Fibroblast of the aortic adventitia (primary cell): Measurements from ENCODE around the gene STC2. TPM values are rescaled to one million over a fixed set of nuclear protein-coding genes. Genes with fewer than 3 reads are reported as not detected.

Experiments
- DNase-seq: peaks from one replicate; pipeline ENCODE4 v3.0.0-alpha.2; 2010; ENCODE audit warnings: low read depth
- H3K4me3 ChIP-seq: 2 replicates; pipeline ENCODE4 v1.5.1; 2011; ENCODE audit warnings: low read depth, mild to moderate bottlenecking, control low read depth, low read length, moderate library complexity
- total RNA-seq: library from RNA; depleted of rRNA; stranded (reverse); fragments of >200 nt; gene quantifications from 2 replicates; pipeline ENCODE4 v1.2.3, GENCODE V29; 2012; ENCODE audit warnings: low replicate concordance
- TF ChIP-seq, protein P1 (sequence below): IDR thresholded peaks from 2 replicates; pipeline ENCODE4 v1.5.1; 2011; ENCODE audit warnings: mild to moderate bottlenecking, low read length, control low read depth, inconsistent platforms; ENCODE audit not compliant: insufficient read depth

STC2 gene
- total RNA-seq, 1 donor = 400 TPM

- DNase-seq = no peak
- TF ChIP-seq, protein P1, sequence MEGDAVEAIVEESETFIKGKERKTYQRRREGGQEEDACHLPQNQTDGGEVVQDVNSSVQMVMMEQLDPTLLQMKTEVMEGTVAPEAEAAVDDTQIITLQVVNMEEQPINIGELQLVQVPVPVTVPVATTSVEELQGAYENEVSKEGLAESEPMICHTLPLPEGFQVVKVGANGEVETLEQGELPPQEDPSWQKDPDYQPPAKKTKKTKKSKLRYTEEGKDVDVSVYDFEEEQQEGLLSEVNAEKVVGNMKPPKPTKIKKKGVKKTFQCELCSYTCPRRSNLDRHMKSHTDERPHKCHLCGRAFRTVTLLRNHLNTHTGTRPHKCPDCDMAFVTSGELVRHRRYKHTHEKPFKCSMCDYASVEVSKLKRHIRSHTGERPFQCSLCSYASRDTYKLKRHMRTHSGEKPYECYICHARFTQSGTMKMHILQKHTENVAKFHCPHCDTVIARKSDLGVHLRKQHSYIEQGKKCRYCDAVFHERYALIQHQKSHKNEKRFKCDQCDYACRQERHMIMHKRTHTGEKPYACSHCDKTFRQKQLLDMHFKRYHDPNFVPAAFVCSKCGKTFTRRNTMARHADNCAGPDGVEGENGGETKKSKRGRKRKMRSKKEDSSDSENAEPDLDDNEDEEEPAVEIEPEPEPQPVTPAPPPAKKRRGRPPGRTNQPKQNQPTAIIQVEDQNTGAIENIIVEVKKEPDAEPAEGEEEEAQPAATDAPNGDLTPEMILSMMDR = no peak
- no peak overlapping the region for H3K4me3 ChIP-seq
Measured at GRCh38 chr5:173317852-173318251, 10.4 kb downstream of the STC2 start.

GRCh38 chr5:173317091-173317730, 11.0 kb downstream of the STC2 start:
- TF ChIP-seq, protein P1 = no peak
- DNase-seq = no peak
- no peak overlapping the region for H3K4me3 ChIP-seq

DNA sequence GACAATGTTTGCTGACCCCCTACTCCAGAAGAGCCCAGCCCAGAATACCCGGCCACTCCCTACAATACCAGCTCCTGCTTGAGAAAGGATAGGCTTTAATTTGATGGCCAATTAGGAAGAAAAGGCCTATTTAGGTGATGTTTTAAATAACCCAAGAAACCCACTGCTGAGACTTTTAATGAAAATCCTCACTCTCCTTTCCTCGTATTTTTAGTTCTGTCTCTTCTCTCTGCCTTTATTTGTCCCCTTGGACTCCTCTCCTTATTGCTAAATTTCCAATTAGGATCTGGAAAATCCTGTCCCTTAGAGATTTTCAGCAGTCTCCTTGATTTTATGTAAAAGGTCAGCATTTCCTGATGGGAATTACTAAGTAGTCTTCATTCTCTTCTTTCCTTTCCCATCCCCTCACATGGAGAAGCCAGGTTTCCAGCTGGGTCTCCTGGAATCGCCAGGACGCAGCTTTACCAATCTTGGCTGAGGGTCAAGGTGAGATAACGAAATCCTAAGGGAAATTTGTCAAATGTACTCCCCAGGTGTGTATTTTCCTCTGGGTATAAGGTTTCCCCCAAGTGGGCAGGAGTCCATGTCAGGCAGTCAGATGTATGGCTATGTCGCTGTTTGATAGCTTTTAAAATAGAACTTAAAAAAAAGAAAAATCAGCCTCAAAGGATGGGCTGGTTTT, 11.7 kb downstream of the STC2 start:
- TF ChIP-seq, protein P1 = no peak
- no peak overlapping the region for H3K4me3 ChIP-seq
- DNase-seq = no peak

DNA sequence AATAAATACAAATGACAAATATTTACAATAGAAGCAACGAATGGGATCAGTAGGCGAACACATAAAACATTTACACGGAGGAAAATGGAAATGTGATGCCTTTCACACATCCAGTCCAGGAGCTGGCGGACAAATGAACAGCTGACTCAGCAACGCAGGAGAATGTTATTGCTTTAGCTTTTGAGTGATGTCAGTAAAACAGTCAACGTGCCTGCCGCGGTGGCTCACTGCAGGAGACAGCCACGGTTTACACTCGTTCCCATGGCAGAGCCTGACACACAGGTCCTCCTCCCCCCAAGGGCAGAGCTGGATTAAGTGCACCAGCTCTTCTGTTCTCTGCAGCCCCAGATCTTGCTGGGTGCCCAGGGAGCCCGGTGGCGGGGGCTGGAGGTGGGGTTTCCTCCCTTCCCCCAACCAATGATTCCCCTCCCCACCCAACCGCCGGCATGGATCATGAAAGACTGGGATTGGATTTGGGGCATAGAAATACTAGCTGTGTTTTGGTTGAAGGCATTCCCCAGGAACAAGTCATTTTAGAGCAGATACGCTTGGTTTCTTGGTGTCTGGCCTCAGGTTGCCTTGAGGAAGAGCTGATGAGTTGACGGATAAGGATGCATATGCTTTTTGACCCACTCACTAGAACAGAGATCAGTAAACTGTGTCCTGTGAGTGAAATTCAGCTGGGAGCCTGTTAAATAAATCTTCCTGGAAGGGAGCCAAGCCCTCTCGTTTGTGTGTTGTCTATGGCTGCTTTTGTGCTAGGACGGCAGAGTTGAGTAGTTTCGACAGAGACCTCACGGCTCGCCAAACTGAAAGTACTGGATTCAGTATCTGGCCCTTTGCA, 12.5 kb downstream of the STC2 start:
- no peak overlapping the region for H3K4me3 ChIP-seq
- DNase-seq = peak; percentile 60
- TF ChIP-seq, protein P1 = no peak

DNA sequence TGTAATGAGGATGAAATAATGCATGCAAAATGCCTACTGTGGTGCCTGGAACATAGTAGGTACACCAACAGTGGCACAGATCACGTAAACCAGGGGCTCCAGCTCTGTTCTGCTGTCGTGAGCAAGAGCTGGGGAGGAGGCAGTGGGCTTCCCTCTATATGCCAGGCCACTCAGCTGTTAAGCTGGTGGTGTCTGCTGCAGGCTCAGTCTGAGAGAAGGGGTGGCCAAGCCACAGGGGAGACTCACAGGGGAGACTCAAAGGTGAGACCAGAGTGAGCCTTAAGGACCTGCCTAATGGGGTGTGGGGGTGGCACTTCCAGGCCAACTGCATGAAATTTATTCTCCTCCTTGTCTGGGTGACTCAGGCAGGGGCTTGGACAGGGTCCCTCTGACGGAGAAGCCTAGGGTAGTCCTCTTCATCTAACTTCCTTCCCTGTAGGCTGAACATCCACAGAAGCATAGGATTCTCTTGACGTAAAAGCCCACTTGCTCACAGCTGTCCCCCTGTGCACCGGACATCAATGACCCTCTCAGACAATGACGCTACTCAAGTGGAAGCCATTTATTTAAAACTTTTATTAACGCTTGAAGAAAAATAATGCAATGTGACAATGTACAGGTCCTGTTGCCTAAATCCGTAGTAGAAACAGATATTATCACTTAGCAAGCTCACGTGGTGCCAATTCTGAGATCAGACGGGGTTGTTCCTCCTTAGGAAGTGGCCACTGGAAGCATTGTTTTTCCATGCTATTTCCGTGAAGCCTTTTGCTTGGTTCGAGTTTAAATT, 13.9 kb downstream of the STC2 start:
- peak; percentile 50 for DNase-seq
- TF ChIP-seq, protein P1 = no peak
- no peak overlapping the region for H3K4me3 ChIP-seq

DNA sequence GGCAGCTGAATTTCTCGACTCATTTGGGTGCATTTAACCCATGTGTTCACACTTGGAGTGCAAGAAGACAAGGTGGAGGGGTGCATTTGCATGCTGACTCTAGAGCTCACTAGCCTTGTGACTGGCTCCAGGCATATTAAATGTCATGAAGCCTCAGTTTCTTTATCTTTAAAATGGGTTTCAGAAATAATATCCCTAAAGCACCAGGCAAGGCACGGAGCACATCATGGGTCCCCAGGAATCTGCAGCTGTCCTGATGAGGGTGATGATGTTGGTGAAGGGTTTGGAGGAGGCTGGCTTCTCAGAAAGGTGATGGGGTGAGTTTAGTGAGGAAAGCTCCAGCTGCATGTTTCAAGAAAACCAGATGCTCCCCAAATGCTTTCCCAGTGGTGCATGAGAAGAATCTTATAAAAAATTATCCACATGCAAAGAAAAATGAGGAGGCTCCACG, 14.8 kb downstream of the STC2 start:
- TF ChIP-seq, protein P1 = no peak
- H3K4me3 ChIP-seq = no peak overlapping the region
- peak; percentile 41 for DNase-seq
